ENCODE results near the gene LILRA5.

LILRA5 gene

GRCh38 chr19:54311486-54311885, 1.5 kb downstream of the LILRA5 start:
- TF ChIP-seq CTCF (conservative IDR thresholded peaks at IDR 0.05) = no peak
- TF ChIP-seq ZFX (IDR thresholded peaks at IDR 0.05) = no peak
- H3K27ac ChIP-seq = no peak overlapping the region

GRCh38 chr19:54310543-54310942, 2.4 kb downstream of the LILRA5 start:
- TF ChIP-seq ZFX (IDR thresholded peaks at IDR 0.05) = no peak
- TF ChIP-seq CTCF (conservative IDR thresholded peaks at IDR 0.05) = no peak
- no peak overlapping the region for H3K27ac ChIP-seq

- TF ChIP-seq ZFX (IDR thresholded peaks at IDR 0.05) = no peak
- no peak for TF ChIP-seq CTCF (conservative IDR thresholded peaks at IDR 0.05)
Measured at GRCh38 chr19:54309811-54310210, 3.2 kb downstream of the LILRA5 start.

GRCh38 chr19:54307389-54308020, 5.5 kb downstream of the LILRA5 start:
- no peak overlapping the region for H3K27ac ChIP-seq
- TF ChIP-seq ZFX (IDR thresholded peaks at IDR 0.05) (no peak), CTCF (conservative IDR thresholded peaks at IDR 0.05) (no peak)

More at GRCh38 chr19:54309811-54310210, 3.2 kb downstream of the LILRA5 start:
- H3K27ac ChIP-seq = no peak overlapping the region

GRCh38 chr19:54305141-54305540, 7.8 kb downstream of the LILRA5 start:
- no peak for TF ChIP-seq CTCF (conservative IDR thresholded peaks at IDR 0.05)
- TF ChIP-seq ZFX (IDR thresholded peaks at IDR 0.05) = no peak
- H3K27ac ChIP-seq = no peak overlapping the region

- H3K27ac ChIP-seq = no peak overlapping the region
- TF ChIP-seq ZFX (IDR thresholded peaks at IDR 0.05) (no peak), CTCF (conservative IDR thresholded peaks at IDR 0.05) (no peak)
Measured at GRCh38 chr19:54302257-54302656, 10.7 kb downstream of the LILRA5 start.

- TF ChIP-seq ZFX (IDR thresholded peaks at IDR 0.05) (no peak), CTCF (conservative IDR thresholded peaks at IDR 0.05) (no peak)
- no peak overlapping the region for H3K27ac ChIP-seq
Measured at GRCh38 chr19:54299515-54299914, 13.5 kb downstream of the LILRA5 start.

Measured in C4-2B (cell line).